PC-3 (cell line): ENCODE measurements around the gene FBXO48. TPM values are rescaled to one million over a fixed set of nuclear protein-coding genes. Genes with fewer than 3 reads are reported as not detected.

Source experiments
- ATAC-seq: fragments of 200-7000 bp; cut with Tn5 transposase; 2 replicates; pipeline ENCODE4 v1.9.1; 2020; ENCODE audit warnings: mild to moderate bottlenecking, moderate library complexity
- BruUV-seq: library from RNA; stranded (reverse); fragments of 400-500 nt; replicated peaks from 2 replicates; lab custom pipeline; 2021; lab: Mats Ljungman, UMichigan
- CTCF ChIA-PET: fragments of 300-600 bp; sonication (Branson Sonifier 250); formaldehyde crosslinking; loops from one replicate; lab custom pipeline; 2022; ENCODE audit warnings: antibody characterized with exemption; lab: Charles Lee
- POLR2A ChIA-PET: fragments of 300-600 bp; sonication (Branson Sonifier 250); formaldehyde crosslinking; loops from one replicate; lab custom pipeline; 2022; ENCODE audit warnings: antibody characterized with exemption; ENCODE audit not compliant: unreplicated experiment; lab: Charles Lee
- DNase-seq: peaks from one replicate; pipeline ENCODE4 v3.0.0-alpha.2; 2015
- H2AFZ ChIP-seq: fragments of 300-600 bp; sonication (generic); 2 replicates; pipeline ENCODE4 v1.6.0; 2016; ENCODE audit warnings: antibody characterized with exemption, low read length
- H3F3A ChIP-seq: fragments of 300-600 bp; sonication (generic); one replicate; pipeline ENCODE4 v1.6.0; 2017; ENCODE audit warnings: antibody characterized with exemption, low read length, control low read depth, mild to moderate bottlenecking; ENCODE audit not compliant: unreplicated experiment
- H3K27ac ChIP-seq: fragments of 300-600 bp; sonication (generic); 2 replicates; pipeline ENCODE4 v1.5.1; 2016; ENCODE audit warnings: mild to moderate bottlenecking, low read length
- H3K27me3 ChIP-seq: fragments of 300-600 bp; sonication (generic); 2 replicates; pipeline ENCODE4 v1.6.1; 2016; ENCODE audit warnings: low read length, mixed read lengths
- H3K36me3 ChIP-seq: fragments of 300-600 bp; sonication (generic); 2 replicates; pipeline ENCODE4 v1.6.1; 2016; ENCODE audit warnings: low read depth, mixed run types, low read length, mixed read lengths
- H3K4me1 ChIP-seq: fragments of 300-600 bp; sonication (generic); 2 replicates; pipeline ENCODE4 v1.5.1; 2016; ENCODE audit warnings: low read length; ENCODE audit not compliant: insufficient read depth
- H3K4me2 ChIP-seq: fragments of 300-600 bp; sonication (generic); 2 replicates; pipeline ENCODE4 v1.6.0; 2016; ENCODE audit warnings: low read length
- H3K4me3 ChIP-seq: fragments of 300-600 bp; sonication (generic); 2 replicates; pipeline ENCODE4 v1.5.1; 2016; ENCODE audit warnings: mild to moderate bottlenecking, low read length, mixed read lengths
- H3K79me2 ChIP-seq: fragments of 300-600 bp; sonication (generic); 2 replicates; pipeline ENCODE4 v1.6.1; 2017; ENCODE audit warnings: low read length, mixed read lengths
- H3K9ac ChIP-seq: fragments of 300-600 bp; sonication (generic); 2 replicates; pipeline ENCODE4 v1.6.0; 2016; ENCODE audit warnings: mild to moderate bottlenecking, low read length
- H3K9me2 ChIP-seq: fragments of 300-600 bp; sonication (generic); replicated peaks from 2 replicates; pipeline ENCODE4 v1.6.1; 2016; ENCODE audit warnings: mixed run types, low read length, mixed read lengths
- H3K9me3 ChIP-seq: fragments of 300-600 bp; sonication (generic); 2 replicates; pipeline ENCODE4 v1.6.1; 2016; ENCODE audit warnings: low read length, mixed read lengths
- H4K20me1 ChIP-seq: fragments of 300-600 bp; sonication (generic); 2 replicates; pipeline ENCODE4 v1.6.1; 2016; ENCODE audit warnings: low read length, mixed read lengths
- CTCF ChIP-seq: fragments of 300-600 bp; sonication (generic); conservative IDR thresholded peaks from 2 replicates; pipeline ENCODE4 v1.5.1; 2017; ENCODE audit warnings: antibody characterized with exemption, low read depth, mild to moderate bottlenecking, low read length
- EZH2 ChIP-seq: fragments of 300-600 bp; sonication (generic); IDR thresholded peaks from one replicate; pipeline ENCODE4 v1.6.1; 2017; ENCODE audit warnings: antibody characterized with exemption, mild to moderate bottlenecking, low read length; ENCODE audit not compliant: unreplicated experiment
- EZH2phosphoT487 ChIP-seq: fragments of 300-600 bp; sonication (generic); IDR thresholded peaks from 2 replicates; pipeline ENCODE4 v1.6.1; 2018; ENCODE audit warnings: mild to moderate bottlenecking, antibody characterized with exemption, low read length, borderline replicate concordance
- intact Hi-C: fragments of 100-400 bp; cut with micrococcal nuclease; formaldehyde crosslinking; loops from 2 replicates; pipeline ENCODE4 v1.9.0; 2023
- total RNA-seq: library from RNA; depleted of rRNA; stranded (reverse); fragments of >200 nt; gene quantifications from 2 replicates; pipeline ENCODE4 v1.2.3, GENCODE V29; 2014

FBXO48 gene
- total RNA-seq, 1 experiment from 2014 or later = 0.91 TPM

DNA sequence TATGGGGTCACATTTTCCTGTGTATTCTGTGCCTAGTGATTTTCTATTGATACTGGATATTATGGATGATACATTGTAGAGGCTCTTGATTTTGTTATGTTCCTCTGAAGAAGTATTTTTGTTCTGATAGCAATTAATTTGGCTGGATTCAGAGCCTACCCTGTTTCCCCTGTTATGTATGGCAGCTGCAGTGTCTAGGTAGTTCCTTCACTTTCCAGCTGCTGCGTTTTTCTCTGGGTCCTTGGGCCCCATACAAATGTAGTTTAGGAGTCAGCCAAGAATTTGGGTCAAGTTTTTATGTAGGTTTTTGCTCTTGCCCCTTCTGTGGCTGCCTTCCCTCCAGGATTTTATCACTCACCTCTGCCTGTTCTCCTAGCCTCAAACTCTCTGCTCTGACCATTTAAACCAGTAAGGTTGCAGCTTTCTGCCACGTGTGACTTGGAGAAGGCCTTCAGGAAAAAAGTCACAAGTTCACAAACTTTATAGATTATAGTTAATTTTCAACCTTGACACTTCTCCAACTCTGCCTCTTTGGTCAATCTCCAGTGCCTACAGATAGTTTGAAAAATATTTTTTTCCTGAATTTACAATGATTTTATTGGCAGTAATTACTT, 47.3 kb upstream of the FBXO48 start:
- H4K20me1 ChIP-seq = no peaks in the 10 kb centered on the region
- H3K36me3 ChIP-seq = no peaks in the 10 kb centered on the region
- H3K27ac ChIP-seq = no peak overlapping the region
- H3K4me3 ChIP-seq = no peak overlapping the region
- no peak overlapping the region for H3K4me2 ChIP-seq
- ChIA-PET CTCF (no interaction called here), POLR2A (no interaction called here)
- no peak for DNase-seq
- no peak overlapping the region for H2AFZ ChIP-seq
- no peaks in the 10 kb centered on the region for H3K79me2 ChIP-seq
- H3K9me3 ChIP-seq = no peaks in the 10 kb centered on the region
- no peaks in the 10 kb centered on the region for H3K9me2 ChIP-seq
- H3K27me3 ChIP-seq = no peaks in the 10 kb centered on the region
- H3K9ac ChIP-seq = no peak overlapping the region
- no peaks in the 10 kb centered on the region for H3K4me1 ChIP-seq
- intact Hi-C loops = no loop called here
- H3F3A ChIP-seq = no peaks in the 10 kb centered on the region
- TF ChIP-seq EZH2 = no peak
- no peak for TF ChIP-seq EZH2phosphoT487
- no peak for TF ChIP-seq CTCF
- BruUV-seq = no TSS peak
- no peak for ATAC-seq

DNA sequence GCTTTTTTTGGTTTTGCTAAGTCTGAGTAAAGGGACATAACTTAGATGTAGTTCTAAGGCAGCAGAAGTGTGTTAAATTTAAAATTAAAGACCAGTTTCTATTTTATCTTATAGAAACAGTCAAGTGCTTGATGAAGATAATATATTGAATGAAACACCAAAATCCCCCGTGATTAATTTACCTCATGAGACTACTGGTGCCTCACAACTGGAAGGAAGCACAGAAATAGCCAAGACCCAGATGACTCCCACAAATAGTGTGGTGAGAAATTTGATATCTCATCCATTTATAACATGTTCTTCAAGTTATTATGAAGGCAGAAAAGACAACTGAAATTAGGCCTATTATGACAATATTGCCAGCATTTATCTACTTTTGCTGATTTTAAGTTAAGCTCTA, 45.9 kb upstream of the FBXO48 start:
- intact Hi-C loops = no loop called here
- Histone ChIP-seq H3K9ac (no peak overlapping the region), H3K9me3 (no peaks in the 10 kb centered on the region), H2AFZ (no peak overlapping the region), H4K20me1 (no peaks in the 10 kb centered on the region), H3F3A (no peaks in the 10 kb centered on the region), H3K4me1 (no peaks in the 10 kb centered on the region), H3K9me2 (no peaks in the 10 kb centered on the region), H3K27me3 (no peaks in the 10 kb centered on the region), H3K4me3 (no peak overlapping the region), H3K36me3 (no peaks in the 10 kb centered on the region), H3K79me2 (no peaks in the 10 kb centered on the region), H3K4me2 (no peak overlapping the region), H3K27ac (no peak overlapping the region)
- TF ChIP-seq EZH2phosphoT487 = no peak
- TF ChIP-seq EZH2 = no peak
- no peak for TF ChIP-seq CTCF
- BruUV-seq = no TSS peak
- ChIA-PET CTCF (no interaction called here), POLR2A (no interaction called here)
- DNase-seq (no peak), ATAC-seq (no peak)

- CTCF ChIA-PET = no interaction called here
- Histone ChIP-seq H3K9me3 (no peaks in the 10 kb centered on the region), H3K9ac (no peak overlapping the region), H3K79me2 (no peaks in the 10 kb centered on the region), H3K4me1 (no peaks in the 10 kb centered on the region), H3K9me2 (no peaks in the 10 kb centered on the region), H3K36me3 (no peaks in the 10 kb centered on the region), H3K4me3 (no peak overlapping the region), H4K20me1 (no peaks in the 10 kb centered on the region), H2AFZ (no peak overlapping the region), H3K4me2 (no peak overlapping the region), H3K27me3 (no peaks in the 10 kb centered on the region), H3F3A (no peaks in the 10 kb centered on the region), H3K27ac (no peak overlapping the region)
- no peak for TF ChIP-seq EZH2phosphoT487
- TF ChIP-seq EZH2 = no peak
- DNase-seq = no peak
- POLR2A ChIA-PET = no interaction called here
- no TSS peak for BruUV-seq
- no peak for ATAC-seq
- intact Hi-C loops = no loop called here
These were observed 45.2 kb upstream of the FBXO48 start for GRCh38 chr2:68512326-68512725.
